ENCODE data around the gene URI1.
"Not testable (repeated sequence)": the region's sequence is repeated elsewhere in the genome, so short reads cannot be mapped to it uniquely, and the experiment has no call there.

DNA sequence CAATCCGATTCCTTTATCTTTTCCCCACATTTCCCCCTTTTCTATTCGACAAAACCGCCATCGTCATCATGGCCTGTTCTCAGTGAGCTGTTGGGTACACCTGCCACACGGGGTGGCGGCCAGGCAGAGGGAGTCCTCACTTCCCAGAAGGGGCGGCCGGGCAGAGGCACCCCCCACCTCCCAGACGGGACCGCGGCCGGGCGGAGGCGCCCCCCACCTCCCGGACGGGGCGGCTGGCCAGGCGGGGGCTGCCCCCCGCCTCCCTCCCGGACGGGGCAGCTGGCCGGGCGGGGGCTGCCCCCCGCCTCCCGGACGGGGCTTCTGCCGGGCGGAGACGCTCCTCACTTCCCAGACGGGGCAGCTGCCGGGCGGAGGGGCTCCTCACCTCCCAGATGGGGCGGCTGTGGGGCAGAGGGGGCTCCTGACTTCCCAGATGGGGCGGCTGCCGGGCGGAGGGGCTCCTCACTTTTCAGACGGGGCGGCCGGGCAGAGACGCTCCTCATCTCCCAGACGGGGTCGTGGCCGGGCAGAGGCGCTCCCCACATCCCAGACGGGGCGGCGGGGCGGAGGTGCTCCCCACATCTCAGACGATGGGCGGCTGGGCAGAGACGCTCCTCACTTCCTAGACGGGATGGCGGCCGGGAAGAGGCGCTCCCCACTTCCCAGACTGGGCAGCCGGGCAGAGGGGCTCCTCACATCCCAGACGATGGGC lies 6.9 kb downstream of the URI1 start:
- TF ChIP-seq CHD2 (IDR thresholded peaks at IDR 0.05; ENCODE audit: low read length, partially characterized antibody); TAF1 (IDR thresholded peaks at IDR 0.05; ENCODE audit: borderline replicate concordance, low read depth, low read length); POLR2AphosphoS5 (IDR thresholded peaks at IDR 0.05; ENCODE audit: low read depth, low read length); TEAD4 (IDR thresholded peaks at IDR 0.05; ENCODE audit: borderline replicate concordance, insufficient read depth): not testable (repeated sequence)
- TF ChIP-seq, protein P1, sequence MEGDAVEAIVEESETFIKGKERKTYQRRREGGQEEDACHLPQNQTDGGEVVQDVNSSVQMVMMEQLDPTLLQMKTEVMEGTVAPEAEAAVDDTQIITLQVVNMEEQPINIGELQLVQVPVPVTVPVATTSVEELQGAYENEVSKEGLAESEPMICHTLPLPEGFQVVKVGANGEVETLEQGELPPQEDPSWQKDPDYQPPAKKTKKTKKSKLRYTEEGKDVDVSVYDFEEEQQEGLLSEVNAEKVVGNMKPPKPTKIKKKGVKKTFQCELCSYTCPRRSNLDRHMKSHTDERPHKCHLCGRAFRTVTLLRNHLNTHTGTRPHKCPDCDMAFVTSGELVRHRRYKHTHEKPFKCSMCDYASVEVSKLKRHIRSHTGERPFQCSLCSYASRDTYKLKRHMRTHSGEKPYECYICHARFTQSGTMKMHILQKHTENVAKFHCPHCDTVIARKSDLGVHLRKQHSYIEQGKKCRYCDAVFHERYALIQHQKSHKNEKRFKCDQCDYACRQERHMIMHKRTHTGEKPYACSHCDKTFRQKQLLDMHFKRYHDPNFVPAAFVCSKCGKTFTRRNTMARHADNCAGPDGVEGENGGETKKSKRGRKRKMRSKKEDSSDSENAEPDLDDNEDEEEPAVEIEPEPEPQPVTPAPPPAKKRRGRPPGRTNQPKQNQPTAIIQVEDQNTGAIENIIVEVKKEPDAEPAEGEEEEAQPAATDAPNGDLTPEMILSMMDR (IDR thresholded peaks at IDR 0.05) = not testable (repeated sequence)

Data from SK-N-SH (cell line).